K562 (cell line): ENCODE data around the gene PHF1. TPM values are rescaled to one million over a fixed set of nuclear protein-coding genes. Genes with fewer than 3 reads are reported as not detected.

Source experiments
- CREB5 ChIP-seq: fragments of 250-450 bp; sonication (Bioruptor Pico); IDR thresholded peaks from 2 replicates; pipeline ENCODE4 v1.5.0; 2020; ENCODE audit warnings: mild to moderate bottlenecking
- CXXC5 ChIP-seq: fragments of 250-450 bp; sonication (Bioruptor Pico); IDR thresholded peaks from 2 replicates; pipeline ENCODE4 v1.8.0; 2022; ENCODE audit warnings: inconsistent platforms, mild to moderate bottlenecking, moderate library complexity
- E4F1 ChIP-seq: fragments of 250-450 bp; sonication (Bioruptor Pico); IDR thresholded peaks from 2 replicates; pipeline ENCODE4 v1.5.0; 2021; ENCODE audit warnings: mild to moderate bottlenecking, borderline replicate concordance
- EP300 ChIP-seq: IDR thresholded peaks from 2 replicates; pipeline ENCODE4 v1.6.1; 2012; ENCODE audit warnings: low read length, improper control_type of control experiment
- IRF1 ChIP-seq: sonication (generic); formaldehyde crosslinking; IDR thresholded peaks from 2 replicates; pipeline ENCODE4 v1.8.0; 2022; ENCODE audit warnings: missing genetic modification reagents, mild to moderate bottlenecking, borderline replicate concordance
- MEF2D ChIP-seq: conservative IDR thresholded peaks from 2 replicates; pipeline ENCODE4 v1.6.1; 2016; ENCODE audit warnings: low read depth, missing genetic modification characterization, missing compliant biosample characterization
- MNT ChIP-seq, 2 experiments: fragments of 450-650 bp; conservative IDR thresholded peaks; 2 replicates each; pipeline ENCODE4 v1.6.1; 2017; ENCODE audit warnings: mild to moderate bottlenecking in 2 of 2, moderate library complexity in 2 of 2
- NEUROD1 ChIP-seq: fragments of 150-350 bp; IDR thresholded peaks from 2 replicates; pipeline ENCODE4 v1.6.1; 2014; ENCODE audit warnings: borderline replicate concordance, low read length, low read depth; ENCODE audit not compliant: partially characterized antibody
- NKRF ChIP-seq: fragments of 450-650 bp; IDR thresholded peaks from 2 replicates; pipeline ENCODE4 v1.6.1; 2016; ENCODE audit warnings: borderline replicate concordance
- NR0B1 ChIP-seq: fragments of 450-650 bp; IDR thresholded peaks from one replicate; pipeline ENCODE4 v1.6.1; 2018; ENCODE audit warnings: mild to moderate bottlenecking, moderate library complexity; ENCODE audit not compliant: partially characterized antibody
- PTBP1 ChIP-seq: fragments of 200-400 bp; formaldehyde crosslinking; IDR thresholded peaks from 2 replicates; pipeline ENCODE4 v1.6.1; 2017; ENCODE audit warnings: low read depth, low read length
- PTTG1 ChIP-seq: fragments of 450-650 bp; IDR thresholded peaks from 2 replicates; pipeline ENCODE4 v1.6.1; 2016; ENCODE audit warnings: low read depth, mild to moderate bottlenecking, missing genetic modification characterization, missing compliant biosample characterization
- RBM17 ChIP-seq: fragments of 200-400 bp; formaldehyde crosslinking; IDR thresholded peaks from 2 replicates; pipeline ENCODE4 v1.6.1; 2017; ENCODE audit warnings: low read depth, mild to moderate bottlenecking, low read length, borderline replicate concordance
- RBM22 ChIP-seq: fragments of 200-400 bp; formaldehyde crosslinking; IDR thresholded peaks from 2 replicates; pipeline ENCODE4 v1.6.1; 2018; ENCODE audit warnings: low read length, low read depth; ENCODE audit not compliant: poor library complexity, severe bottlenecking
- RUNX1 ChIP-seq: sonication (generic); IDR thresholded peaks from 2 replicates; pipeline ENCODE4 v1.6.1; 2016; ENCODE audit warnings: antibody characterized with exemption, low read depth
- SMARCA4 ChIP-seq: fragments of 450-650 bp; IDR thresholded peaks from 2 replicates; pipeline ENCODE4 v1.6.1; 2016
- STAT5B ChIP-seq: fragments of 250-450 bp; sonication (Bioruptor Pico); IDR thresholded peaks from 2 replicates; pipeline ENCODE4 v1.8.0; 2021; ENCODE audit warnings: mild to moderate bottlenecking, inconsistent platforms
- TAF9B ChIP-seq: fragments of 450-650 bp; IDR thresholded peaks from 2 replicates; pipeline ENCODE4 v1.6.1; 2018; ENCODE audit warnings: mild to moderate bottlenecking; ENCODE audit not compliant: partially characterized antibody
- polyA plus RNA-seq, 8 experiments: library from polyadenylated mRNA; depleted of rRNA in 4 of 8; stranded (reverse) in 5 of 8; unstranded in 3 of 8; fragments of >200 nt; fragmentation: Nextera tagmentation in 2 of 8; fragmentation: Illumina TruSeq in 1 of 8; extraction: Ambion mirVana in 2 of 8; extraction: Trizol in 1 of 8; gene quantifications; 2 replicates each; pipeline versions ENCODE4 v1.2.1 to v1.2.3, GENCODE V29; 2011 to 2014; ENCODE audit warnings: inconsistent platforms in 1 of 8, missing spikeins in 1 of 8
- total RNA-seq, 7 experiments: library from RNA; depleted of rRNA in 6 of 7; stranded (reverse); fragments of >200 nt in 6 of 7; fragmentation: Illumina TruSeq in 2 of 7; extraction: Trizol in 2 of 7; gene quantifications; 2 replicates each; pipeline versions ENCODE4 v1.2.1 to v1.2.3, GENCODE V29; 2011 to 2021; ENCODE audit warnings: low replicate concordance in 1 of 7

The PHF1 gene
- total and polyA plus RNA-seq, 9 of the 15 experiments (the other 6 are each of a cell fraction or from before 2014, with no cell fraction given) = 3.7 to 64.2 (median 33.7) TPM

GRCh38 chr6:33410050-33410710 is 634 bp upstream of the PHF1 start (continued):
- TF ChIP-seq MEF2D (tag) (no peak), CXXC5 (peak; percentile 99), PTTG1 (tag) (no peak), SMARCA4 (no peak), RBM17 (no peak), IRF1 (CRISPR knock-in tag) (no peak), RUNX1 (peak; percentile 49), MNT (conservative IDR thresholded peaks at IDR 0.05) (peak; percentile 81 to 92), TAF9B (no peak), STAT5B (CRISPR knock-in tag) (no peak), E4F1 (CRISPR knock-in tag) (no peak), CREB5 (no peak), EP300 (peak; percentile 43), NEUROD1 (peak; percentile 45), NKRF (no peak), PTBP1 (no peak), NR0B1 (no peak), RBM22 (peak; percentile 59)
